Stimulated activated CD8-positive, alpha-beta memory T cell treated with anti-CD3 and anti-CD28 coated beads, Interleukin-15, amount 100 ng/mL, for 48 hours (primary cell): ENCODE measurements around the gene NRSN2.
"Not testable (repeated sequence)": the region's sequence is repeated elsewhere in the genome, so short reads cannot be mapped to it uniquely, and the experiment has no call there.

Experiments used
- DNase-seq, 2 donors: peaks; one replicate each; pipeline ENCODE4 v3.0.0-alpha.2; 2020; ENCODE audit warnings: low read depth in 2 of 2

NRSN2 gene

DNA sequence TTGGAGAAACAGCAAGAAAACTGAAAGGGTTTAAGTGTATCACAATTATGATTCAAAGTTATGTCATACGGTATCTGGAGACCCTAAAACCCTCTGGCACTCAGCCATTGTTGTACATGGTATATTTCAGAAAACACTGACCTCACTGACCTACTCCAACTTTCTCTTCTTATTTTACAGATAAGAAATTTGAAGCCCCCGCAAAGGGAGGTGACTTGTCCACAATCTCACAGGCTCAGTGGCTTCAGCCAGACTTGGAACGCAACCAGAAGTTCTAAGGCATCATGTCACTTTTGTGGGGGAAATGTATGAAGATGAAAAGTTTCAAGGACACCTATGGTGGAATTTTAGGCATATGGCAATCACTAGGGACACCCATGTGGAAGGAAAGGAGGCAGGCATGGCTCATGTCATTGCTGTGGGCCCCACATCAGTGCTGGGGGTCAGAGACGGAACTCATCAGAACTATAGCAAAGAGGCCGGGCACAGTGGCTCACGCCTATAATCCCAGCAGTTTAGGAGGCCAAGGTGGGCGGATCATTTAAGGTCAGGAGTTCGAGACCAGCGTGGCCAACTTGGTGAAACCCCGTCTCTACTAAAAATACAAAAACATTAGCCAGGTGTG is 28.5 kb downstream of the NRSN2 start:
- no peak for DNase-seq

DNA sequence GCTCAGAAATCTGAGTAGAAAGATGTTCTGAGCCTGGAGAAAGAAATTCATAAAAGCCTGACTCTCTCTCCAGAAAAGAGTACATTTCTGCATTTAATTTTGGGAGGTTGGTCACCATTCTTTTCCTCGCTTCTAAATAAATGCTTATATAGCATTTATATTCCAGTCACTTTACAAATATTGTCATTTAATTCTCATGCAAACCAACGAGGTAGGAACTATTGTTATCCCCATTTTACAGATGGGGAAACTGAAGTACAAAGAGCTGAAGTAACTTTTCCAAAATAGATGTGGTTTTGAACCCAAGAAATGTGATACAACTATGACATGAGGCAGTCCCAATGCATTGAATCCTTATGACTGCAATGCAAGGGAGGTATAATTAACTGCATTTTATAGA is 29.2 kb downstream of the NRSN2 start:
- no peak for DNase-seq

DNA sequence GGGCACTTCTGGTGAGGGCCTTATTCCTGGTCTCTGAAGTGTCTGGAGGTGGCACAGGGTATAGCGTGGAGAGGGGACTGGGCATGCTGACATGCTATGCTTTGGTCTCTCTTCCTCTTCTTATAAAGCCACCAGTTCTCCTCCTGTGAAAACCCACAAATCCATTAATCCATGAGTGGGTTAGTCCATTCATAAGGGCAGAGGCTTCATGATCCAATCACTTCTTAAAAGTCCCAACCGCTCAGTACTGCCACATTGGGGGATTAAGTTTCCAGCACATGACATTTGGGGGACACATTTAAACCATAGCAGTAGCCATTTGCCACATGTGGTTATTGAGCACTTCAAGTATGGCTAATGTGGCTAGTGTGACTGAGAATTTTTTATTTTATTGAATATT is 29.8 kb downstream of the NRSN2 start:
- no peak for DNase-seq

DNA sequence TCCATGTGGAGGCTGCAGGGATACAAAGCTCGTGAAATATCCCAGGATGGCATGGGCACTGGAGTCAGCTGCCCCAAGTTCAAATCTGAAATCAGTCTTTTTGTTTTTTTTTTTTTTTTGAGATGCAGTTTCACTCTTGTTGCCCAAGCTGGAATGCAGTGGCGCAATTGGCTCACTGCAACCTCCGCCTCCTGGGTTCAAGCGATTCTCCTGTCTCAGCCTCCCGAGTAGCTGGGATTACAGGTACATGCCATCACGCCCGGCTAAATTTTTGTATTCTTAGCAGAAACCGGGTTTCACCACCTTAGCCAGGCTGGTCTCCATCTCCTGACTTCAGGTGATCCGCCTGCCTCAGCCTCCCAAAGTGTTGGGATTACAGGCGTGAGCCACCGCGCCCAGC is 30.7 kb downstream of the NRSN2 start:
- DNase-seq = not testable (repeated sequence)

DNA sequence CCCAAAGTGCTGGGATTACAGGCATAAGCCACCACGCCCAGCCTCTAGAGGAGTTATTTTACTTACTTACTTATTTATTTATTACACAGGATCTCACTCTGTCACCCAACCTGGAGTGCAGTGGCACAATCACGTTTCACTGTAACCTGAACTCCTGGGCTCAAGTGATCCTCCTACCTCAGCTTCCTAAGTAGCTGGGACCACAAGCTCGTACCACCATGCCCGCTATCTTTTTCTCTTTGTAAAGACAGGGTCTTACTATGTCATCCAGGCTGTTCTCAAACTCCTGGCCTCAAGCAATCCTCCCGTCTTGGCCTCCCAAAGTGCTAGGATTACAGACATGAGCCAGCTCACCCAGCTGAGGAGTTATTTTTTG is 32.0 kb downstream of the NRSN2 start:
- DNase-seq = no peak

DNA sequence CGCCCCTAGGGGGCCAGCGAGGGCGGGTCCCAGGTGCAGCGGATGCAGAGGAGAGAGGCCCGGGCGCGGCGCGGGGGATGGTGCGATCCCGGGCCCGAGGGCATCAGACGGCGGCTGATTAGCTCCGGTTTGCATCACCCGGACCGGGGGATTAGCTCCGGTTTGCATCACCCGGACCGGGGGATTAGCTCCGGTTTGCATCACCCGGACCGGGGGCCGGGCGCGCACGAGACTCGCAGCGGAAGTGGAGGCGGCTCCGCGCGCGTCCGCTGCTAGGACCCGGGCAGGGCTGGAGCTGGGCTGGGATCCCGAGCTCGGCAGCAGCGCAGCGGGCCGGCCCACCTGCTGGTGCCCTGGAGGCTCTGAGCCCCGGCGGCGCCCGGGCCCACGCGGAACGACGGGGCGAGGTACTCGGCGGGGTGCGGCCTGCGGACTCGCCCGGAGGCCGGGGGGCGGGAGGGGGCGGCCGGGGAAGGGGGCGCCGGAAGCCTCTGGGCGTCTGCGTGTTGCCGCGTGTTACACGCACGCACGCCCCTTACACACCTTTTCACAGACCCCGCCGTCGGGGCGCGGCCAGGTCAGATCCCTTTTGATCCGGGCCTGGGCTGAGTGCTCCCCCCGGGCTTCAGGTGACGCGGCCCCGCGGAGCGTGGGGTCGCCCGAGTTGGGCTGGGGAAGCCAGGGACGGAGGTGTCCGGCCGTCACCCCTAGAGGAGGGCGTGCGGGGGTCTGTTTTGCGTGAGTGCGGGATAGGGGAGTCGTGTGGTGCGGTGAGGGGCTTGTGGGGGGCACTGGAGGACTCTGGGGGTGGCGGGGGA is 34.1 kb downstream of the NRSN2 start:
- peak; percentile 58 to 68 for DNase-seq

DNA sequence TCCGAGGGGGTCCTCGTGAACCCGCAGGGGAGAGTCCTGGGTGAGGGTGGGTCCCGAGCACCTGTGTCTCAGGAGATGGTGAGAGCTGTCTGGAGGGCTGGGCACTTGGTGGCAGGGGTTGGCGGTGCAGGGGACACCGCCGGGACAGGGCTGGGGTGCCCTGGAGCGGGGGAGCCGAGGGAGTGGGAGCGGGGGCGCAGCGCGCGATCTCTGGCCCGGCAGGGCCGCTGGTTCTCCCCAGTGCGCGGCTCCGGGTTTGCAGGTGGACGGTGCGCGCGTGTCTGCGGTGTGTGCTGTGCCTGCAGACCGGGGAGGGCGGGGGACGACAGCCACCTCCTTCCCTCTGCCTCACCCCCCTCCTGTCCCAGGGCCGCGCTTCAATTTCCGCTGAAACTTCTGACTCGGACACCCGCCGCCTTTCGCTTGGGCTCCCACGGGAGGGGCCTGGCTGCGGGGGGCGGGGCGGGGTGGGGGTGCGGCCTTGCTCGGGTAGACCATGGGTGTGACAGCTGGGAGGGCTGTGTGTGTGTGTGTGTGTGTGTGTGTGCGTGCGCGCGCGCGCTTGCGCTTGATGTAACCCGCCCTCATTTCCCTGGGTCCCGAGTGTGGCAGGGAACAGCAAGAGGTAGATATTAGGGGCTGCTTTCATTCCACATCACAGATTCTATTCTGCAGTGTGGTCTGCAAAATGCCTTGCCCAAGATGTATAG is 34.8 kb downstream of the NRSN2 start:
- DNase-seq = peak; percentile 71 to 75

DNA sequence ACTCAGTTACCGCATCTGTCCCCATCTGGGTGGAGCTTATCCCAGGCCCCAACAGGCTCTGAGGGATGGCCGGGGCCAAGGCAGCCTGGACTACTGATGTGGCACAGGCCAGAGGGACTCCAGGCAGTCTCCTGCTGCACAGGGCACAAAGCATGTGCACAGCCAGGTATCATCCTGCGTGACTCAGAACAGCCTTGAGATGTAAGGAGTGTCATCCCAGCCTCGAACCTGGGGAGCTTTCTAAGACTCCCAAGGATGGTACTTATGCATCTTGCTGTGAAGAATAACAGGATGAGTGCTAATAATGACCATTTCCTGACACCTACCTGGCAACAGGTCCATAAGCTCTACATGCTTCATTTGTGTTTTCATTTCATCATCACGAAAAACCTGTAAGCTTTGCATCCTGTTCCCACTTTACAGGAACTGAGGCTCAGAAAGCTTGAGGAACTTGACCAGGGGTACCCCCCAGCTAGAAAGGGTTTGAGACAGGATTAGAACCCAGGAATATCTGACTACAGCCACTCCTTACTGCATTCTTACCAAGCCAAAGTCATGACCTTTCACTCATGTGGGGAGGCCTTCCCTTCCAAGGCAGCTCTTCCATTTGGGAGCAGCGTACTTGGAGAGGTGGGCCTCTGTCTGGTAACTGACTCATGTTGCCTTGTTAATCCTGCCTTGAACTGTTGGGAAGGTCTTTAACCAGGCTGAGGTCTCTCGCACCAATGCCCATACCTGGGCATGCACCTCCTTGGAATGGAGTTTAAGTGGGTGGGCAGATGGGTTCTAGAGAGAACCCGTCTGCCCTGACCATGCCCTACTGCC is 35.6 kb downstream of the NRSN2 start:
- no peak for DNase-seq

DNA sequence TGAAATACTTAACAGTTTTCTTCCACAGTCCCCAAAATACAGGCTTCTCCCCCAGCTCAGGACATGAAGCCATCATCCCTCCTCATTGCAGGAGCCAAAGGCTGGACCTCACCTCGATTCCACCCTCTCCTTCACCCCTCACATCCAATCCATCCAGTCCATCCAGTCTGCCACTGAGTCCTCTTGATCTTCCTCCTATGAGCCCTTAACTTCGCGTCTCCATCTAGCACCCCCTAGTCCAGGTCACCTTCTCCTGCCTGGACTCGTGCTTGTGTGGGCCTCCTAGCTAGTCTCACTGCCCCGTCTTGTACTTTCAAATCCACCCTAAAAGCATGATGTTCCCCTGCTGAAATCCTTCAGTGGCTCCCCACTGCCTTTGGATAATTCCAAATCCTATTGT is 37.0 kb downstream of the NRSN2 start:
- DNase-seq = no peak

DNA sequence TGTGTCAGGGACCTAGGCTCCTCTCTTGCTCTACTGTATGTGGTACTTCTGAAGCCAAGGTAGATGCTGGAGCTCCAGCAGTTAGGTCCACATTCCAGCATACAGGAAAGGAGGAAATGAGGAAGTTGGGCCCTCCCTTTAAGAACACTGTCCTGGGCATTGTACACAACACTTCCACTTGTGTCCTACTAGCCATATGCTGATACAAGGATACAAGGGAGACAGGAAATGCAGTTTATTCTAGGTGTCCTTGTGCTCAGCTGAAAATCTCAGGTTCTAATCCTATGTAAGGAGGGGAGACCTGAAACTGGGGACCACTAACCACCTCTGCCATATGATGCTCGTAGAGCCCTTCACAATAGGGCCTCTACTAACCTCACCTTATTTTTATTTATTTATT is 37.8 kb downstream of the NRSN2 start:
- DNase-seq = no peak

DNA sequence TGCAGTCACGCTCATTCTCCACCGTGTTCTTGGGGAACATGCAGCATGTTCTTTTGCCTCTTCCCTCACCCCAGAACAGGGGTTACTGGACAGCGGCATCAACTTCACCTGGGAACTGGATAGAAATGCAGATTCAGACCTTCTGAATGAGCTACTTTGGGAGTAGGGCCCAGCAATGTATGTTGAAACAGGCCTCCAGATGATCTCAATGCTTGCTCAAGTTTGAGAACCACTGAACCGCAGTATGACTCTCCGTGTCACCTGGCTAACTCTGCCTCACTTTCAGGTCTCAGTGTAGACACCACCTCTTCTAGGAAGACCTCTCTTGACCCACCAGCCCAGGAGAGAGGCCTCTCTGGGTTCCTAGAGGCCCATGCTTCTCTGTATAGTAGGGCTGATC is 38.5 kb downstream of the NRSN2 start:
- DNase-seq = no peak

DNA sequence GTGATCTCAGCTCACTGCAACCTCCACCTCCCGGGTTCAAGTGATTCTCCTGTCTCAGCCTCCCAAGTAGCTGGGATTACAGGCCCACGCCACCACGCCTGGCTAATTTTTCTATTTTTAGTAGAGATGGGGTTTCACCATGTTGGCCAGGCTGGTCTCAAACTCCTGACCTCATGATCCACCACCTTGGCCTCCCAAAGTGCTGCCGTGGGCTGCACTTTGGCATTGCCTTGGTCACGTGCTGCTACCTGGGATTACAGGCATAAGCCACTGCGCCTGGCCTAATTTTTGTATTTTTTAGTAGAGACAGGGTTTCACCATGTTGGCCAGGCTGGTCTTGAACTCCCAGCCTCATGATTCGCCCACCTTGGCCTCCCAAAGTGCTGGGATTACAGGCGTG is 39.7 kb downstream of the NRSN2 start:
- DNase-seq = not testable (repeated sequence)

DNA sequence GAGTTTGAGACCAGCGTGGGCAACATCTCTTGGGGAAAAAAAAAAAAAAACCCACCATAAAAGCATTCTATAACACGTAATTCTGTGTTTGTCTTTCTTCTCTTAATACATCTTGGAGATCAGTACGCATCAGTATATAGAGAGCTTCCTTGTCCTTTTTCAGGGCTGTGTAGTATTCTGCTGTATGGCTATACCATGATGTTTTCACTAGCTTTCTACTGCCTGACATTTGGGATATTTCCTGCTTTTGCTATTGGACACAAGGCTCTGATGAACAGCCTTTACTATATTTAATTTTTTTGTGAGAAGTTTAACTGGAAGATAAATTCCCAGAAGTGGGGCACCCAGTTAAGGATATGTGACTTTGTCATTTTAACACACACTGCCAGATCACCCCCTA is 40.6 kb downstream of the NRSN2 start:
- no peak for DNase-seq

DNA sequence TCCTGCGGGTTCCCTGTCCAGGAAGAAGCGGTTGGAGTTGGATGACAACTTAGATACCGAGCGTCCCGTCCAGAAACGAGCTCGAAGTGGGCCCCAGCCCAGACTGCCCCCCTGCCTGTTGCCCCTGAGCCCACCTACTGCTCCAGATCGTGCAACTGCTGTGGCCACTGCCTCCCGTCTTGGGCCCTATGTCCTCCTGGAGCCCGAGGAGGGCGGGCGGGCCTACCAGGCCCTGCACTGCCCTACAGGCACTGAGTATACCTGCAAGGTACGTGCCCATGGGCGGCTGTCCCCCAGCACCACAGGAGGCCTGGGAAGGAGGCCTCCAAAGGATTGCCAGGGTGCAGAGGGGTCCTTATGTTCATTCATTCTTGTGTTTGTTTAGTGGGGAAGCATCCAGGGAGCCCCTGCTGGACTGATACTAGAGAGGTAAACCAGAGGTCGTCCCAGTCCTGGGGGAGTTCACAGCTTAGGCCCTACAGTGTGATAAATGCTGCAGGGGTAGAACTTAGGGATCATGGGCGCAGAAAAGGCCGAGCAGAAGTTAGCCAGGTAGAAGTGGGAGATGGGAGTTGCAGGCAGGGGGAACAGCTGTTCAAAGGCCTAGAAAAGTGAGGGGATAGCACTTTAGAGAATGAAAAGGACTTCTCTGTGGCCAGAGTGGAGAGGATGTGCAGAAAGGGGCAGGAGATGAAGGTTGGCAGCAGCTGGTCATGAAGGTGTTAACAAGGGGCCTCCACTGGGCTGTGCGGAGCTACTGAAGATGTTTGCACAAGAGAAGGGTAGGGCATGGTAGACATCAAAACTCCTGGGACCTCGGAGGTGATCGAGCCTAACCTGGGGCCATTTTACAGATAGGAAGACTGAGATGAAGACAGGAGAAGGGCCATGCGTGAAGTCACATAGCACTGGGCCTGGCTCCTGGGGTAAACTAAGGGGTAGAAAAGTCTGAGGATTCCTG is 41.4 kb downstream of the NRSN2 start:
- no peak for DNase-seq

DNA sequence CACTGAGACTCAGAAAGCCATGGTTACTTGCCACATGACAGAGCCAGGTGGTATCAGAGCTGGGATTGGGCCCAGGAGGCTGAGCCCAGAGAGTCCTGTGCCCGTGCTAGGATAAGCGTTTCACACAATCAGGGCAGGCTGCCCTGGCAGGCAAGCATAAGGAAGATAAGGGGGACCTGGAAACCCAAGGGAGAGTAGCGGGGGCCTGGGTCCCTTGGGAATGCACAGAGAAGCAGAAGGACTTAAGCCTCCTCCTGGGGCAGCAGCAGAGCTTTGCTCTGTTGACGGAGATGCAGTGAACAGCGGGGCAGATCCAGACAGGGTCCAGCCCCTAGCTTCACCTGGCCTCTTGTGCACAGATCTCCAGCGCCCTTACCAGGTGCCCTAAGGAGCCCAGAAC is 42.3 kb downstream of the NRSN2 start:
- no peak for DNase-seq

DNA sequence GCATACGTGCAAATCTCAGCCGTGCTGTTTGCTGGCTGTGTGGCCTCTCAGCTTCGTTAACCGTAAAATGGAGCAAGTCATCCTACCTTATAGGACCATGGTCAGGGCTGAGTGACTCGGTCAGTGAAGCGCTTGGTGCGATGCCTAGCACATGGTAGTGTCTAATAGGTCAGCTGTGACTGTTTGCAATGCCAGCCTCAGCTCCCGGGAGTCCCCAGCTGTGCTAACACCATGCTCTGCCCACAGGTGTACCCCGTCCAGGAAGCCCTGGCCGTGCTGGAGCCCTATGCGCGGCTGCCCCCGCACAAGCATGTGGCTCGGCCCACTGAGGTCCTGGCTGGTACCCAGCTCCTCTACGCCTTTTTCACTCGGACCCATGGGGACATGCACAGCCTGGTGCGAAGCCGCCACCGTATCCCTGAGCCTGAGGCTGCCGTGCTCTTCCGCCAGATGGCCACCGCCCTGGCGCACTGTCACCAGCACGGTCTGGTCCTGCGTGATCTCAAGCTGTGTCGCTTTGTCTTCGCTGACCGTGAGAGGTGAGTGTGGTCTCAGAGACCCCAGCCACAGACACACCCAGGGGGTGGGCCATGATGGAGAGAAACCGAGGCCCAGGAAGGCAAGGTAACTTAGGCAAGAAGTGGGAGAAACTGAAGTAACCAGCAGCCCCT is 44.3 kb downstream of the NRSN2 start:
- DNase-seq = no peak

DNA sequence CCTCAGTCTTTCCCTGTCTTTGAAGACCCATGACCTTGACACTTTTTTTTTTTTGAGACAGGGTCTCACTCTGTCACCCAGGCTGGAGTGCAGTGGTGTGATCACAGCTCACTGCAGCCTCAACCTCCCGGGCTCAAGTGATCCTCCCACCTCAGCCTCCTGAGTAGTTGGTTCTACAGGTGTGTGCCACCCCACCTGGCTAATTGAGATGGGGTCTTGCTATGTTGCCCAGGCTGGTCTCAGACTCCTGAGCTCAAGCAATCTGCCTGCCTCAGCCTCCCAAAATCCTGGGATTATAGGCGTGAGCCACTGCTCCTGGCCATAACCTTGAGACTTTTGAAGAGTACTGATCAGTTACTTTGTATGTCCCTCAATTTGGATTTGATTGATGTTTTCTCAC is 46.4 kb downstream of the NRSN2 start:
- not testable (repeated sequence) for DNase-seq

DNA sequence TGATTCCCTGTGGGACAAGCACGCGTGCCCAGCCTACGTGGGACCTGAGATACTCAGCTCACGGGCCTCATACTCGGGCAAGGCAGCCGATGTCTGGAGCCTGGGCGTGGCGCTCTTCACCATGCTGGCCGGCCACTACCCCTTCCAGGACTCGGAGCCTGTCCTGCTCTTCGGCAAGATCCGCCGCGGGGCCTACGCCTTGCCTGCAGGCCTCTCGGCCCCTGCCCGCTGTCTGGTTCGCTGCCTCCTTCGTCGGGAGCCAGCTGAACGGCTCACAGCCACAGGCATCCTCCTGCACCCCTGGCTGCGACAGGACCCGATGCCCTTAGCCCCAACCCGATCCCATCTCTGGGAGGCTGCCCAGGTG is 49.3 kb downstream of the NRSN2 start:
- no peak for DNase-seq

DNA sequence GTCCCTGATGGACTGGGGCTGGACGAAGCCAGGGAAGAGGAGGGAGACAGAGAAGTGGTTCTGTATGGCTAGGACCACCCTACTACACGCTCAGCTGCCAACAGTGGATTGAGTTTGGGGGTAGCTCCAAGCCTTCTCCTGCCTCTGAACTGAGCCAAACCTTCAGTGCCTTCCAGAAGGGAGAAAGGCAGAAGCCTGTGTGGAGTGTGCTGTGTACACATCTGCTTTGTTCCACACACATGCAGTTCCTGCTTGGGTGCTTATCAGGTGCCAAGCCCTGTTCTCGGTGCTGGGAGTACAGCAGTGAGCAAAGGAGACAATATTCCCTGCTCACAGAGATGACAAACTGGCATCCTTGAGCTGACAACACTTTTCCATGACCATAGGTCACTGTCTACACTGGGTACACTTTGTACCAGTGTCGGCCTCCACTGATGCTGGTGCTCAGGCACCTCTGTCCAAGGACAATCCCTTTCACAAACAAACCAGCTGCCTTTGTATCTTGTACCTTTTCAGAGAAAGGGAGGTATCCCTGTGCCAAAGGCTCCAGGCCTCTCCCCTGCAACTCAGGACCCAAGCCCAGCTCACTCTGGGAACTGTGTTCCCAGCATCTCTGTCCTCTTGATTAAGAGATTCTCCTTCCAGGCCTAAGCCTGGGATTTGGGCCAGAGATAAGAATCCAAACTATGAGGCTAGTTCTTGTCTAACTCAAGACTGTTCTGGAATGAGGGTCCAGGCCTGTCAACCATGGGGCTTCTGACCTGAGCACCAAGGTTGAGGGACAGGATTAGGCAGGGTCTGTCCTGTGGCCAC is 49.9 kb downstream of the NRSN2 start:
- no peak for DNase-seq
